BLaER1 treated with 17β-estradiol and CSF1 and Interleukin-3, amounts not matched to agents 10 nM and 100 nM (cell line): ENCODE results near the gene MYO18A.
A peak's percentile ranks its signal among the peaks of the same experiment; 100 is the strongest.

ENCODE experiments used
- H3K27ac ChIP-seq, 11 experiments: shearing (Covaris generic); formaldehyde crosslinking; 2 replicates each; pipeline ENCODE4 v1.8.1; 2022
- H3K27me3 ChIP-seq, 11 experiments: shearing (Covaris generic); formaldehyde crosslinking; 2 replicates each; pipeline ENCODE4 v1.8.1; 2022
- H3K36me3 ChIP-seq, 11 experiments: shearing (Covaris generic); formaldehyde crosslinking; 2 replicates each; pipeline ENCODE4 v1.8.1; 2022
- H3K4me1 ChIP-seq, 10 experiments: shearing (Covaris generic); formaldehyde crosslinking; 2 replicates each; pipeline ENCODE4 v1.8.1; 2022
- H3K4me2 ChIP-seq, 11 experiments: shearing (Covaris generic); formaldehyde crosslinking; 2 replicates each; pipeline ENCODE4 v1.8.1; 2022
- H3K4me3 ChIP-seq, 10 experiments: shearing (Covaris generic); formaldehyde crosslinking; 2 replicates each; pipeline ENCODE4 v1.8.1; 2022
- H3K9ac ChIP-seq, 11 experiments: shearing (Covaris generic); formaldehyde crosslinking; 2 replicates each; pipeline ENCODE4 v1.8.1; 2022
- H3K9me3 ChIP-seq, 11 experiments: shearing (Covaris generic); formaldehyde crosslinking; replicated peaks in 1 of 11; 2 replicates each; pipeline ENCODE4 v1.8.1; 2022
- H4K20me1 ChIP-seq, 11 experiments: shearing (Covaris generic); formaldehyde crosslinking; 2 replicates each; pipeline ENCODE4 v1.8.1; 2022
- Cebpa-rat ChIP-seq, 11 experiments: shearing (Covaris generic); IDR thresholded peaks; 2 replicates each; pipeline ENCODE4 v1.8.1; 2022

Gene MYO18A

DNA sequence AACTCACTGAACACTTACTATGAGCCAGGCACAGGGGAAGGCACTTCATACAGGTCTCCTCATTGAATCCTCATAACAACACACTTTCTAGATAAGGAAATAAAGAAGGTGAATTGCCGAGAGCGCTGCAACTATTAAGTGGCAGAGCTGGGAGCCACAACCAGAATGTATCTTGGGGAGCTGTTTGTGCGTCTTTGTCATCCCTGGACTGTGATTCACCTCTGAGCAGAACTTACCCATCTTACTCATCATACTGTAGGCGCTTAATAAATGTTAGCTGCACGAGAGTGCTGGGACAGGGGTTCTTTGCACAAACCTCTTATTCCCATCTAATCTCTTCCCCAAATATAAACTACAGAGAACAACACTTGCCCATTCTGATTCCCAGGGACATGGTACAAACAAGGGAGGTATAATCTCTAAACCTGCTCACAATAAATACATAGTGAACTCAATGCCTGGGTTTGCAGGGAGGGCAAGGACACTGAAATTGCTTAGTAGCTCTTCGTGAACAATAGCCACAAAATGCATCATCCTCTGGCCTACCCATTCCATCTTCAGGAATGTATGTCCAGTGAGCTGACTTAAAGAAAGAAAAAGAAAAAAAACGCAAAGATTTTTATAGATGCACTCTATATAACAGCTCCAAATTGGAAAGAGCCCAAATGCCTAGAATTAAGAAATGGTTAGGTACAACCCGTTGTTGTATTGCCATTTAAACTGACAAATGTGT is 43.0 kb downstream of the MYO18A start:
- Histone ChIP-seq H3K4me3 (peak overlapping the region in 7 of 10 experiments; percentile 65 to 79 (median 72); a peak in 13 of 20 replicates), H4K20me1 (peaks cover 0 to 73% (median 16%) of the 10 kb centered on the region in 11 experiments; a peak in 14 of 22 replicates), H3K27me3 (no peaks in the 10 kb centered on the region), H3K9ac (peak overlapping the region in 10 of 11 experiments; percentile 22 to 97 (median 88); a peak in 16 of 22 replicates), H3K4me2 (peak overlapping the region; percentile 94 to 100 (median 99); a peak in 21 of 22 replicates), H3K36me3 (peaks cover 3 to 54% (median 42%) of the 10 kb centered on the region in 11 experiments; a peak in 16 of 22 replicates), H3K4me1 (peaks cover 82 to 95% (median 89%) of the 10 kb centered on the region in 10 experiments), H3K27ac (peak overlapping the region in 8 of 11 experiments; percentile 88 to 99 (median 95); a peak in 14 of 22 replicates), H3K9me3 (no peaks in the 10 kb centered on the region)
- no peak for TF ChIP-seq Cebpa-rat (IDR thresholded peaks at IDR 0.05)

- Histone ChIP-seq H3K27ac (peak overlapping the region in 8 of 11 experiments; percentile 10 to 99 (median 91); a peak in 14 of 22 replicates), H4K20me1 (peaks cover 0 to 85% (median 33%) of the 10 kb centered on the region in 11 experiments; a peak in 16 of 22 replicates), H3K4me1 (peaks cover 82 to 96% (median 93%) of the 10 kb centered on the region in 10 experiments), H3K27me3 (no peaks in the 10 kb centered on the region), H3K4me2 (peak overlapping the region; percentile 55 to 100 (median 98)), H3K9ac (peak overlapping the region in 7 of 11 experiments; percentile 3 to 91 (median 37); a peak in 9 of 22 replicates), H3K36me3 (peaks cover 3 to 71% (median 58%) of the 10 kb centered on the region in 11 experiments; a peak in 17 of 22 replicates), H3K9me3 (no peaks in the 10 kb centered on the region), H3K4me3 (peak overlapping the region in 2 of 10 experiments; percentile 1 to 15; a peak in 2 of 20 replicates)
- no peak for TF ChIP-seq Cebpa-rat (IDR thresholded peaks at IDR 0.05)
Observed at GRCh38 chr17:29135464-29135863, 44.7 kb downstream of the MYO18A start.

- Histone ChIP-seq H3K4me1 (peaks cover 96 to 100% (median 100%) of the 10 kb centered on the region in 10 experiments), H3K4me3 (peak overlapping the region in 3 of 10 experiments; percentile 4 to 25 (median 6); a peak in 3 of 20 replicates), H3K27me3 (no peaks in the 10 kb centered on the region)
Observed at GRCh38 chr17:29133121-29133713, 47.0 kb downstream of the MYO18A start.

GRCh38 chr17:29131814-29132682 is 48.1 kb downstream of the MYO18A start:
- TF ChIP-seq Cebpa-rat (IDR thresholded peaks at IDR 0.05) = no peak
- Histone ChIP-seq H3K9me3 (no peaks in the 10 kb centered on the region), H3K4me3 (no peak overlapping the region; a peak in 2 of 20 replicates), H4K20me1 (peaks cover 14 to 100% (median 52%) of the 10 kb centered on the region in 11 experiments; a peak in 19 of 22 replicates), H3K36me3 (peaks cover 10 to 100% (median 87%) of the 10 kb centered on the region in 11 experiments; a peak in 20 of 22 replicates), H3K4me1 (peaks cover 96 to 100% (median 100%) of the 10 kb centered on the region in 10 experiments), H3K27me3 (no peaks in the 10 kb centered on the region), H3K4me2 (peak overlapping the region; percentile 58 to 100 (median 98)), H3K27ac (peak overlapping the region; percentile 25 to 99 (median 68)), H3K9ac (peak overlapping the region; percentile 20 to 68 (median 57); a peak in 20 of 22 replicates)

More at GRCh38 chr17:29133121-29133713, 47.0 kb downstream of the MYO18A start:
- no peak for TF ChIP-seq Cebpa-rat (IDR thresholded peaks at IDR 0.05)
- Histone ChIP-seq H3K36me3 (peaks cover 3 to 93% (median 78%) of the 10 kb centered on the region in 11 experiments; a peak in 18 of 22 replicates), H3K4me2 (peak overlapping the region; percentile 58 to 100 (median 98)), H4K20me1 (peaks cover 11 to 100% (median 52%) of the 10 kb centered on the region in 11 experiments; a peak in 18 of 22 replicates), H3K27ac (peak overlapping the region in 10 of 11 experiments; percentile 55 to 99 (median 78); a peak in 21 of 22 replicates), H3K9me3 (no peaks in the 10 kb centered on the region), H3K9ac (peak overlapping the region; percentile 20 to 68 (median 57); a peak in 20 of 22 replicates)

GRCh38 chr17:29129731-29130130 is 50.5 kb downstream of the MYO18A start:
- H3K4me2 ChIP-seq = peak overlapping the region; percentile 36 to 100 (median 98); a peak in 21 of 22 replicates
- peaks cover 98 to 100% (median 100%) of the 10 kb centered on the region in 10 experiments for H3K4me1 ChIP-seq
- H3K27ac ChIP-seq = peak overlapping the region in 8 of 11 experiments; percentile 14 to 94 (median 61); a peak in 10 of 22 replicates
- H3K9me3 ChIP-seq = no peaks in the 10 kb centered on the region
- TF ChIP-seq Cebpa-rat (IDR thresholded peaks at IDR 0.05) = no peak
- peaks cover 15 to 100% (median 70%) of the 10 kb centered on the region in 11 experiments; a peak in 20 of 22 replicates for H4K20me1 ChIP-seq
- H3K27me3 ChIP-seq = no peaks in the 10 kb centered on the region
- no peak overlapping the region for H3K4me3 ChIP-seq
- peak overlapping the region in 7 of 11 experiments; percentile 10 to 57 (median 39); a peak in 6 of 22 replicates for H3K9ac ChIP-seq
- peaks cover 7 to 97% (median 78%) of the 10 kb centered on the region in 11 experiments; a peak in 20 of 22 replicates for H3K36me3 ChIP-seq

DNA sequence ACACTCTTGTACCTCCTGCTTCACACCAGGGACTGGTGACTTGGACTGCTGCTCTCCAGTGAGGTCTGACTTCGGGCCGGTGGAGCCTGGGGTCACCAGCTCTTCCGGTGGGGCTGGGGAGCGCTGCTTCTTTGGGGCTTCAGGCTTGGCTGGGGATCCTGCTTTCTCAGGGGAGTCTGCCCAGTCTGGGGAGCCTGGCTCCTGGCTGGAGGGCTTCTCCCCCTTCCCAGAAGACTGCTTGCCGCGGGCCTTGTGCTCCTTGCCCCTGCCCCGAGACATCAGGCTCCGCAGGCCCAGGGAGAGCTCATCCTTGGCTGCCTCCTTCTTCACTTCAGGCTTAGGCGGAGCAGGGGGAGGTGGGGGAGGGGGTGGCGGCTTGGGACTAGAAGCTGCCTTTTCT is 52.4 kb downstream of the MYO18A start:
- H3K9me3 ChIP-seq = no peaks in the 10 kb centered on the region
- H4K20me1 ChIP-seq = peaks cover 26 to 100% (median 71%) of the 10 kb centered on the region in 11 experiments; a peak in 20 of 22 replicates
- TF ChIP-seq Cebpa-rat (IDR thresholded peaks at IDR 0.05) = no peak
- H3K4me1 ChIP-seq = peaks cover 86 to 100% (median 99%) of the 10 kb centered on the region in 10 experiments
- no peaks in the 10 kb centered on the region for H3K27me3 ChIP-seq
- peaks cover 7 to 91% (median 75%) of the 10 kb centered on the region in 11 experiments; a peak in 20 of 22 replicates for H3K36me3 ChIP-seq
- H3K4me3 ChIP-seq = no peak overlapping the region
- H3K9ac ChIP-seq = peak overlapping the region; percentile 11 to 63 (median 57); a peak in 19 of 22 replicates
- peak overlapping the region; percentile 87 to 100 (median 98) for H3K4me2 ChIP-seq
- peak overlapping the region; percentile 9 to 94 (median 61); a peak in 21 of 22 replicates for H3K27ac ChIP-seq

DNA sequence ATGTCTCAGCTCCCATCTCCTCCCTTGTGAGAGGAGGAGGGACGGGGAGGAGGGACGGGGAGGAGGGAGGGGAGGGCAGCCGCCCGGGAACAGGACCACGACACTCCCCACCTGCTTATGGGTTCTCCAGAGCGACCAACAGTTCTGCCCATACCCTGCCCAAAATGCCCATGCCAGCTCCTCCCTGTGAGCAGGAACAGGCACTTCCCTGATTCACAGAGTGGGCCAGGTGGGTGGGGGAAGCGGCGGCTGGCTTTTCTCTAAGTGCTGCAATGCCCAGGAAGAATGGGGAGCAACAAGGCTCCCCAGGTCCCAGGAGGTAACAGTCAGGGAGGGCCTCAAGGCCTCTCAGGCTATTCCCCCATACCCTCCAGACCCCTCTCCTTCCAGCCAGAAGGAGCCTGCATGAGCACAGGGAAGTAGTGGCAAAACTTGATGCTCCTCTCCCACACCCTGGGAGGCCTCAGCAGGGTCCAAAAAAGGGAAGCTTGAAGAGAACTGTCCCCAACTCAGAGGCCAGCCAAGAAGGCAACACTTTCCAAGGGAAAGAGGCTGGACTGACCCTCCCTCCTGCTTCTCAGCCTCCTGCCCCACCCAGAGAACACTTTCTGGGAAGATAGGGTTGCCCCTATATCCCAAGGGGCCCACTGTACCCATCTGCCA is 53.8 kb downstream of the MYO18A start:
- no peak for TF ChIP-seq Cebpa-rat (IDR thresholded peaks at IDR 0.05)
- Histone ChIP-seq H4K20me1 (peaks cover 33 to 100% (median 76%) of the 10 kb centered on the region in 11 experiments; a peak in 20 of 22 replicates), H3K4me2 (peak overlapping the region; percentile 87 to 100 (median 98)), H3K9me3 (no peaks in the 10 kb centered on the region), H3K4me1 (peaks cover 71 to 100% (median 99%) of the 10 kb centered on the region in 10 experiments), H3K36me3 (peaks cover 18 to 91% (median 75%) of the 10 kb centered on the region in 11 experiments; a peak in 21 of 22 replicates), H3K4me3 (no peak overlapping the region), H3K27ac (peak overlapping the region; percentile 15 to 94 (median 61); a peak in 18 of 22 replicates), H3K9ac (peak overlapping the region in 10 of 11 experiments; percentile 19 to 63 (median 46); a peak in 16 of 22 replicates), H3K27me3 (no peaks in the 10 kb centered on the region)
